ENCODE data around the gene ZBTB17. TPM values are rescaled to one million over a fixed set of nuclear protein-coding genes. Genes with fewer than 3 reads are reported as not detected.
"Not testable (repeated sequence)": the region's sequence is repeated elsewhere in the genome, so short reads cannot be mapped to it uniquely, and the experiment has no call there.

The ZBTB17 gene
- polyA plus RNA-seq, 3 donors from 2014 or later = 6.1 to 21.4 (median 7.0) TPM

DNA sequence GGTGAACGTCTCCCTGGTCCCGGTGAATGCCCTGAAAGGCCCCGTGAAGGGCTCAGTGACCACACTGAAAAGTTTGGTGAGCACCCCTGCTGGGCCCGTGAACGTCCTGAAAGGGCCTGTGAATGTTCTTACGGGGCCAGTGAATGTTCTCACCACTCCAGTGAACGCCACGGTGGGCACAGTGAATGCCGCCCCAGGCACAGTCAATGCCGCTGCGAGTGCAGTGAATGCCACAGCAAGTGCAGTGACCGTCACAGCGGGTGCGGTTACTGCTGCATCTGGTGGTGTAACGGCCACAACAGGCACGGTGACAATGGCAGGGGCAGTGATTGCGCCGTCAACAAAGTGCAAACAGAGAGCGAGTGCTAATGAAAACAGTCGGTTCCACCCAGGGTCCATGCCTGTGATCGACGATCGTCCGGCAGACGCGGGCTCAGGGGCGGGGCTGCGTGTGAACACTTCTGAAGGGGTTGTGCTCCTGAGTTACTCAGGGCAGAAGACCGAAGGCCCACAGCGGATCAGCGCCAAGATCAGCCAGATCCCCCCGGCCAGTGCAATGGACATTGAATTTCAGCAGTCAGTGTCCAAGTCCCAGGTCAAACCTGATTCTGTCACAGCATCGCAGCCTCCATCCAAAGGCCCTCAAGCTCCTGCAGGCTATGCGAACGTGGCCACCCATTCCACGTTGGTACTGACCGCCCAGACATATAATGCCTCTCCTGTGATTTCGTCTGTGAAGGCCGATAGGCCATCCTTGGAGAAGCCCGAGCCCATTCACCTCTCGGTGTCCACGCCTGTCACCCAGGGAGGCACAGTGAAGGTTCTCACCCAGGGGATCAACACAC, 41.5 kb downstream of the ZBTB17 start:
- no peak overlapping the region for H3K4me3 Mint-ChIP-seq
- peaks cover 0 to 1% (median 1%) of the 10 kb centered on the region in 3 donors for H3K27me3 Mint-ChIP-seq (ENCODE audit: low read depth in 3 of 3)
- no peaks in the 10 kb centered on the region for H3K9me3 Mint-ChIP-seq
- H3K27ac Mint-ChIP-seq = peak overlapping the region in 2 of 6 donors; percentile 18 to 28
- no peak for DNase-seq
- peaks cover 28 to 64% (median 35%) of the 10 kb centered on the region in 3 donors for H3K36me3 Mint-ChIP-seq
- no peaks in the 10 kb centered on the region for H3K4me1 Mint-ChIP-seq

DNA sequence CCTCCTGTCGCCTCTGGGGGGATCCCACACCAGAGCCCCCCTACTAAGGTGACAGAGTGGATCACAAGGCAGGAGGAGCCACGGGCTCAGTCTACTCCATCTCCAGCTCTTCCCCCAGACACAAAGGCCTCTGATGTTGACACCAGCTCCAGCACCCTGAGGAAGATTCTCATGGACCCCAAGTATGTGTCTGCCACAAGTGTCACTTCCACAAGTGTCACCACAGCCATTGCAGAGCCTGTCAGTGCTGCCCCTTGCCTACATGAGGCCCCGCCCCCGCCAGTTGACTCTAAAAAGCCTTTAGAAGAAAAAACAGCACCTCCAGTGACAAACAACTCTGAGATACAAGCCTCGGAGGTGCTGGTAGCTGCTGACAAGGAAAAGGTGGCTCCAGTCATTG, 42.2 kb downstream of the ZBTB17 start:
- Mint-ChIP-seq H3K36me3 (peaks cover 30 to 67% (median 36%) of the 10 kb centered on the region in 3 donors), H3K27me3 (ENCODE audit: low read depth in 3 of 3) (peaks cover 0 to 4% (median 1%) of the 10 kb centered on the region in 3 donors), H3K4me1 (no peaks in the 10 kb centered on the region), H3K27ac (peak overlapping the region in 2 of 6 donors; percentile 20 to 51), H3K4me3 (no peak overlapping the region), H3K9me3 (no peaks in the 10 kb centered on the region)
- no peak for DNase-seq

DNA sequence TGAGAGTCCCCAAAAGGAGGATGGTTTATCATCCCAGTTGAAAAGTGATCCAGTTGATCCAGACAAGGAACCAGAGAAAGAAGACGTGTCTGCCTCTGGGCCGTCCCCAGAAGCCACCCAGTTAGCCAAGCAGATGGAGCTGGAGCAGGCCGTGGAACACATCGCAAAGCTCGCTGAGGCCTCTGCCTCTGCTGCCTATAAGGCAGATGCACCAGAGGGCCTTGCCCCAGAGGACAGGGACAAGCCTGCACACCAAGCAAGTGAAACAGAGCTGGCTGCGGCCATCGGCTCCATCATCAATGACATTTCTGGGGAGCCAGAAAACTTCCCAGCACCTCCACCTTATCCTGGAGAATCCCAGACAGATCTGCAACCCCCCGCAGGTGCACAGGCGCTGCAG, 43.3 kb downstream of the ZBTB17 start:
- peaks cover 39 to 77% (median 43%) of the 10 kb centered on the region in 3 donors for H3K36me3 Mint-ChIP-seq

DNA sequence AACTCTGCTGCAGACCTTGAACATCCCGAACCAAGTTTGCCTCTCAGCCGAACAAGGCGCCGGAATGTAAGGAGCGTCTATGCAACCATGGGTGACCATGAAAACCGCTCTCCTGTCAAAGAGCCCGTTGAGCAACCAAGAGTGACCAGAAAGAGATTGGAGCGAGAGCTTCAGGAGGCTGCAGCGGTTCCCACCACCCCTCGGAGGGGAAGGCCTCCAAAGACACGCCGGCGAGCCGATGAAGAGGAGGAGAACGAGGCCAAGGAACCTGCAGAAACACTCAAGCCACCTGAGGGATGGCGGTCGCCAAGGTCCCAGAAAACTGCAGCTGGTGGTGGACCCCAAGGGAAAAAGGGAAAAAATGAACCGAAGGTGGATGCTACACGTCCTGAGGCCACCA, 44.0 kb downstream of the ZBTB17 start:
- H3K36me3 Mint-ChIP-seq = peaks cover 35 to 73% (median 39%) of the 10 kb centered on the region in 3 donors
- no peak for DNase-seq
- H3K27ac Mint-ChIP-seq = peak overlapping the region in 1 of 6 donors; percentile 28
- H3K9me3 Mint-ChIP-seq = no peaks in the 10 kb centered on the region
- peaks cover 0 to 4% (median 1%) of the 10 kb centered on the region in 3 donors for H3K27me3 Mint-ChIP-seq (ENCODE audit: low read depth in 3 of 3)
- no peak overlapping the region for H3K4me3 Mint-ChIP-seq
- H3K4me1 Mint-ChIP-seq = no peaks in the 10 kb centered on the region

More for the DNA sequence above, 43.3 kb downstream of the ZBTB17 start:
- no peak overlapping the region for H3K4me3 Mint-ChIP-seq
- peak overlapping the region in 2 of 6 donors; percentile 39 to 53 for H3K27ac Mint-ChIP-seq
- no peaks in the 10 kb centered on the region for H3K9me3 Mint-ChIP-seq
- no peaks in the 10 kb centered on the region for H3K4me1 Mint-ChIP-seq
- peaks cover 0 to 4% (median 1%) of the 10 kb centered on the region in 3 donors for H3K27me3 Mint-ChIP-seq (ENCODE audit: low read depth in 3 of 3)
- no peak for DNase-seq

DNA sequence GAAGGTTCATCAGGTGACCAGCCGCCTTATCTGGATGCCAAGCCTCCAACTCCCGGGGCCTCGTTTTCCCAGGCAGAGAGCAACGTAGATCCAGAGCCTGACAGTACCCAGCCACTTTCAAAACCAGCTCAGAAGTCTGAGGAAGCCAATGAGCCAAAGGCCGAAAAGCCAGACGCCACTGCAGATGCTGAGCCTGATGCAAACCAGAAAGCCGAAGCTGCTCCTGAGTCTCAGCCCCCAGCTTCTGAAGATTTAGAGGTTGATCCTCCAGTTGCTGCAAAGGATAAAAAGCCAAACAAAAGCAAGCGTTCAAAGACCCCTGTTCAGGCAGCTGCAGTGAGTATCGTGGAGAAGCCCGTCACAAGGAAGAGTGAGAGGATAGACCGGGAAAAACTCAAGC, 44.5 kb downstream of the ZBTB17 start:
- Mint-ChIP-seq H3K27ac (peak overlapping the region in 1 of 6 donors; percentile 28), H3K4me3 (no peak overlapping the region), H3K4me1 (no peaks in the 10 kb centered on the region)

DNA sequence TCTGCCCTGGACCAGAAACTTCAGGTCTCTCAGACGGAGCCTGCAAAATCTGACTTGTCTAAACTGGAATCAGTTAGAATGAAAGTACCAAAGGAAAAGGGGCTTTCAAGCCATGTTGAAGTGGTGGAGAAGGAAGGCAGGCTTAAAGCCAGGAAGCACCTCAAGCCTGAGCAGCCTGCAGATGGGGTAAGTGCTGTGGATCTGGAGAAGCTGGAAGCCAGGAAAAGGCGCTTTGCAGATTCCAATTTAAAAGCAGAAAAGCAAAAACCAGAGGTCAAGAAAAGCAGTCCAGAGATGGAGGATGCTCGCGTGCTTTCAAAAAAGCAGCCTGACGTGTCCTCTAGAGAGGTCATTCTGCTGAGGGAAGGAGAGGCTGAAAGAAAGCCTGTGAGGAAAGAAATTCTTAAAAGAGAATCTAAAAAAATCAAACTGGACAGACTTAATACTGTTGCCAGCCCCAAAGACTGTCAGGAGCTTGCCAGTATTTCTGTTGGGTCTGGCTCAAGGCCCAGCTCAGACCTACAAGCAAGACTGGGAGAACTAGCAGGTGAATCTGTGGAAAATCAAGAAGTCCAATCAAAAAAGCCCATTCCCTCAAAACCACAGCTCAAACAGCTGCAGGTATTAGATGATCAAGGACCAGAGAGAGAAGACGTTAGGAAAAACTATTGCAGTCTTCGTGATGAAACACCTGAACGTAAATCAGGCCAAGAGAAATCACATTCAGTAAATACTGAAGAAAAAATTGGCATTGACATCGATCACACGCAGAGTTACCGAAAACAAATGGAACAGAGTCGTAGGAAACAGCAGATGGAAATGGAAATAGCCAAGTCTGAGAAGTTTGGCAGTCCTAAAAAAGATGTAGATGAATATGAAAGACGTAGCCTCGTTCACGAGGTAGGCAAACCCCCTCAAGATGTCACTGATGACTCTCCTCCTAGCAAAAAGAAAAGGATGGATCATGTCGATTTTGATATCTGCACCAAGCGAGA, 46.6 kb downstream of the ZBTB17 start:
- Mint-ChIP-seq H3K4me1 (no peaks in the 10 kb centered on the region), H3K4me3 (no peak overlapping the region), H3K27ac (peak overlapping the region in 3 of 6 donors; percentile 31 to 62 (median 37)), H3K27me3 (ENCODE audit: low read depth in 3 of 3) (peaks cover 0 to 4% (median 0%) of the 10 kb centered on the region in 3 donors), H3K36me3 (peaks cover 35 to 65% (median 42%) of the 10 kb centered on the region in 3 donors), H3K9me3 (no peaks in the 10 kb centered on the region)
- DNase-seq = no peak

More for the DNA sequence above, 44.5 kb downstream of the ZBTB17 start:
- no peak for DNase-seq
- Mint-ChIP-seq H3K27me3 (ENCODE audit: low read depth in 3 of 3) (peaks cover 0 to 4% (median 0%) of the 10 kb centered on the region in 3 donors), H3K9me3 (no peaks in the 10 kb centered on the region), H3K36me3 (peaks cover 35 to 71% (median 39%) of the 10 kb centered on the region in 3 donors)

DNA sequence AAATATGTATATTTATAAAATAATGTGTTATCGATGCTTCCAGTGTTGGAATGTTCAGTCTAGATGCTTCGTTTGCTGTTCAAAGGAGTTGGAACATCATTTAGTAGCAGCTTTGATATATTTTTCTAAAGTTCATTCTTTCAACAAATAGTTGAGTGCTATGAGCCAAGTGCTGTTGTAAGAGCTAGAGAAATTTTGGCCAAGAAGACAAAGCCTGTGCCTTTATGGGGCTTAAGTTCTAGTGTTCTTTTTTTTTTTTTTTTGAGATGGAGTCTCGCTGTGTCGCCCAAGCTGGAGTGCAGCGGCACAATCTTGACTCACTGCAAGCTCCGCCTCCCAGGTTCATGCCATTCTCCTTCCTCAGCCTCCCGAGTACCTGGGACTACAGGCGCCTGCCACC, 49.5 kb downstream of the ZBTB17 start:
- not testable (repeated sequence) for H3K4me3 Mint-ChIP-seq; H3K27me3 Mint-ChIP-seq (ENCODE audit: low read depth in 3 of 3); H3K27ac Mint-ChIP-seq; DNase-seq; H3K4me1 Mint-ChIP-seq; H3K9me3 Mint-ChIP-seq
- H3K36me3 Mint-ChIP-seq = peaks cover 33 to 59% (median 38%) of the 10 kb centered on the region in 3 donors

DNA sequence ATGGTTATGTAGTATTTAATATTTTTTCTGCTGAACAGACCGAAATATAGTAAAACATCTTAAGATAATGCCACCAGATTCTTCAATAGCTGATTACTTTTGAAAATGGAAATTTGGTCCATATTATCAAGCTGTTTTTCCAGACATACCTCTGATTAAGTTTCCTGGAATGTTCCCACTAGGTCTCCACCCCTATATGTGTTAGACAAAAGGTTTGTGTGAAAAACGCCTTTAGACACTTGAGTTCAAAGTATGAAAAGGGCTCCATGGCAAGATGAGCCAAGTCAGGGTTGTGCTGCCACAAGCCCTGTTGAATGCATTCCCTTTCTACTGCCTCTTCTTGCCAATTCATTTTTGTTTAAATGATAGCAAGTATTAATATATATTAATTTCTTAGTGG, 52.7 kb downstream of the ZBTB17 start:
- H3K4me1 Mint-ChIP-seq = peaks cover 10 to 16% of the 10 kb centered on the region in 2 donors
- no peak overlapping the region for H3K27ac Mint-ChIP-seq
- peaks cover 11 to 39% (median 12%) of the 10 kb centered on the region in 3 donors for H3K36me3 Mint-ChIP-seq
- H3K4me3 Mint-ChIP-seq = no peak overlapping the region
- H3K27me3 Mint-ChIP-seq (ENCODE audit: low read depth in 3 of 3) = no peaks in the 10 kb centered on the region
- no peaks in the 10 kb centered on the region for H3K9me3 Mint-ChIP-seq
- DNase-seq = no peak

DNA sequence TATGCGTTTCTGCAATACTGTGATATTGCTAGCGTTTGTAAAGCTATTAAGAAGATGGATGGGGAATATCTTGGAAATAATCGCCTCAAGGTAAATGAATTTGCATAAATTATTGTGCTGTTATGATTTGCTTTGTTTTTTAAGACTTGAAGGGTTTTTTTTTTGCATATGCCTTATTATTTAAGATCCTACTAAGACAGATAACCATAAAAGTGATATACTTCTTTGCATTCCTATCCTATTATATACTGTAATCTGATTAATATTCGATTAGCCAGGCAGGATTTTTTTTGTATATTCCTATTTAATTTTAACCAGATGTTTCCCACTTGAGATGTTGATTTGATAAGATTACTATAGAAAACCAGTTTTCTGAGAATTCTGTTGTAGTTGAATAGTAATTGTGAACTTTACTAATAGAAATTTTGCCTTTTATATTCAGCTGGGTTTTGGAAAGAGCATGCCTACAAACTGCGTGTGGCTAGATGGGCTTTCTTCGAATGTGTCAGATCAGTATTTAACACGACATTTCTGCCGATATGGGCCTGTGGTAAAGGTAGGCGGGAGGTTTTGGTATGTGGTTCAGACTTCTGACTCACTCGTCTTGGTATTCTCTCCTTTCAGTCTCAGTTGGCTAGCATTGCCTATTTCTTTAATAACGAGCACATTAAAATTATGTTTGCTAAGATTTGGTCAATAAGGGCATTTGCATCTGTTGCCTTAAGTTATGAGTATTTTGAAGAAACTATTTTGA, 56.8 kb downstream of the ZBTB17 start:
- H3K27ac Mint-ChIP-seq = peak overlapping the region; percentile 34 to 80 (median 66)
- H3K4me1 Mint-ChIP-seq = peaks cover 27 to 49% of the 10 kb centered on the region in 2 donors
- peaks cover 0 to 2% (median 0%) of the 10 kb centered on the region in 3 donors for H3K27me3 Mint-ChIP-seq (ENCODE audit: low read depth in 3 of 3)
- H3K9me3 Mint-ChIP-seq = no peaks in the 10 kb centered on the region
- DNase-seq = peak; percentile 23 to 54 (median 28)
- H3K36me3 Mint-ChIP-seq = peaks cover 4 to 26% (median 5%) of the 10 kb centered on the region in 3 donors
- peak overlapping the region in 3 of 5 donors; percentile 7 to 48 (median 9) for H3K4me3 Mint-ChIP-seq

DNA sequence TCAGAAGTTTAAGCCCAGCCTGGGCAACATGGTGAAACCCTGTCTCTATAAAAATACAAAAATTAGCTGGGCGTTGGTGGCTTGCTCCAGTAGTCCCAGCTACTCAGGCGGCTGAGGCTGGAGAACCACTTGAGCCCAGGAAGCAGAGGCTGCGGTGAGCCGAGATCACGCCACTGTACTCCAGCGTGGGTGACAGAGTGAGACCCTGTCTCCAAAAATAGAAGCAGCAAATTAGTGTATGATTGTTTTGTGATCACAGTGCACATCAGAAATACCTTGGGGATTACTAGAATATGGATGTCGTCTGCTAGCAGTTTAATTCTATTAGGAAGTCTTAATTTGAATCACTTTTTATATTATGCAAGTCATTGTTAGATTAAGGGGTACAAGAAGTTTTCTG, 59.0 kb downstream of the ZBTB17 start:
- peaks cover 5 to 12% (median 8%) of the 10 kb centered on the region in 3 donors for H3K36me3 Mint-ChIP-seq
- DNase-seq = peak in 1 of 3 donors; percentile 22
- peak overlapping the region; percentile 38 to 80 (median 62) for H3K4me3 Mint-ChIP-seq
- peaks cover 27 to 49% of the 10 kb centered on the region in 2 donors for H3K4me1 Mint-ChIP-seq
- no peaks in the 10 kb centered on the region for H3K9me3 Mint-ChIP-seq
- H3K27me3 Mint-ChIP-seq (ENCODE audit: low read depth in 3 of 3) = peaks cover 0 to 2% (median 0%) of the 10 kb centered on the region in 3 donors
- peak overlapping the region; percentile 21 to 88 (median 78) for H3K27ac Mint-ChIP-seq

DNA sequence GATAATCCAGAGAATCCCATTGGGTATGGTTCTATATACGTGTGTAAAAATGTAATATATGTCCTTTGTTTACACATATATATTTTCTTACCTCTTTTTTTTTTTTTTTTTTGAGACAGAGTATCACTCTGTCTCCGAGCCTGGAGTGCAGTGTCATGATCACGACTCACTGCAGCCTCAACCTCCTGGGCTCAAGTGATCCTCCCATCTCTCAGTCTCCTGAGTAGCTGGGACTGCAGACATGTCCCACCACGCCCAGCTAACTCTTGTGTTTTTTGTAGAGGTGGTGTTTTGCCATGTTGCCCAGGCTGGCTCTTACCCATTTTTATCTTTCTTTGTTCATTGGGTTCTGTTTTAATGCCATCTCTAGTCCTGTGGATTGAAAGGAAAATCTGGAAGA, 59.5 kb downstream of the ZBTB17 start:
- Mint-ChIP-seq H3K4me3 (peak overlapping the region; percentile 38 to 80 (median 69)), H3K36me3 (peaks cover 5 to 11% (median 6%) of the 10 kb centered on the region in 3 donors), H3K9me3 (no peaks in the 10 kb centered on the region), H3K27ac (peak overlapping the region; percentile 45 to 88 (median 80)), H3K27me3 (ENCODE audit: low read depth in 3 of 3) (peaks cover 0 to 2% (median 0%) of the 10 kb centered on the region in 3 donors), H3K4me1 (peaks cover 27 to 49% of the 10 kb centered on the region in 2 donors)
- no peak for DNase-seq

DNA sequence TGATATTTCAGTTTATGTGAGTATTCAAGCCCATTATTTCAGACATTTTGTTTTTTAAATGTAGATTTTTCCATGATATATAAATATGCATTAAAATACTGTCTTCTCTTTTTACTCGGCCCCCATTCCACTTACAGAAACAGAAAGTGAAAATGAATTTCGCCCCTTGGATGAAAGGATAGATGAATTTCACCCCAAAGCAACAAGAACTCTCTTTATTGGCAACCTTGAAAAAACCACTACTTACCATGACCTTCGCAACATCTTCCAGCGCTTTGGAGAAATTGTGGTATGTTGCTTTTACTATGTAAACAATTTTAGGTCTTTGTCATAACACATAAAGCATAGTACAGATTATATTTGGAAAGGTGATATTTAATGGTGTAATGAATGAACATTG, 59.9 kb downstream of the ZBTB17 start:
- H3K9me3 Mint-ChIP-seq = no peaks in the 10 kb centered on the region
- peak overlapping the region; percentile 45 to 84 (median 75) for H3K27ac Mint-ChIP-seq
- H3K4me1 Mint-ChIP-seq = peaks cover 27 to 49% of the 10 kb centered on the region in 2 donors
- H3K36me3 Mint-ChIP-seq = peaks cover 5 to 12% (median 7%) of the 10 kb centered on the region in 3 donors
- peaks cover 0 to 2% (median 0%) of the 10 kb centered on the region in 3 donors for H3K27me3 Mint-ChIP-seq (ENCODE audit: low read depth in 3 of 3)
- DNase-seq = peak; percentile 7 to 24 (median 13)
- H3K4me3 Mint-ChIP-seq = peak overlapping the region; percentile 40 to 80 (median 68)
